ENCODE results near the gene ZNF655. TPM values are rescaled to one million over a fixed set of nuclear protein-coding genes. Genes with fewer than 3 reads are reported as not detected.
"Not testable (repeated sequence)": the region's sequence is repeated elsewhere in the genome, so short reads cannot be mapped to it uniquely, and the experiment has no call there.

Gene ZNF655
- polyA plus RNA-seq, 5 donors = 56.1 to 106 (median 94.2) TPM

- no peak for DNase-seq
These were observed 519 bp upstream of the ZNF655 start for GRCh38 chr7:99557940-99558305.

GRCh38 chr7:99559175-99559915, 903 bp downstream of the ZNF655 start:
- no peak for DNase-seq

DNA sequence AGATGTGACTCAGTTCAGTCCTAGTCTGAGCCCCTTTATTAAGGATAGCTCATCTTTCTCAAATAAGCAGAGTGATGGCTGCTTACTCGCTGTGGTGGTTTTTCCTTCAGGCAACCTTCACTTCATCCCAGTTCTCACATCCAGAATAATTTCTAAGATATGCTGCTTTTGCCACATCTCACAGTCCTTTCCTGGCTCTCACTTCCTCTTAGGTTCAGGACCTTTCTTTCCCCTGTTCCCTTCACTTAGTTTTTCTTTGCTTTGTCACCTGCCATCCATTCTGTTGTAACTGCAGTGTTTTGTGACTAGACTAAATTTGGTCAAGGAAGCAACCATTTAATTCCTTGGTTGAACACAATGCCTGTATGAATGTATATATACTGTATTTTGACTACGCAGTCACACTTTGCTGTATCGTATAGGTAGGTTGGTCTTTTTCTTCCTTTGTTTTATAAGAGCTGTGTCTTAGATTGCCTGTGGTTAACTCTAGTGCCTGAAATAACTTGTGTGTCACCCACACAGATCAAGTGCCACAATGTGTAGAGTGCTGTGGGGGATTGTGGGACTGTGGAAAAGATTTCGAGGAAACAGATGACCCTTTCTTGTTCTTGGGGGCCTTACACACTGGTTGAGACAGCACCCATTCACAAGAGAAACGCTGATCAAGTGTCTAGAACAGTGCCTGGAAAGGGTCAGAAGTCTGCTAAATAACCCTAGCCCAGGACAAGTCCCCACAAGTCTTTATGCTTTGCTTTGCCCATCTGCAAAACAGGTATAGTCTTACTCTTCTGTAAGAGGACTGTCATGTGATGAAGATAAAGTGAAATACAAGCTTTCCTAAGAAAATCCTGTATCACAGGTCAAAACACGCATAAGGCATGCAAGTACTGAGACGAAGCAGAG, 2.6 kb downstream of the ZNF655 start:
- no peak for DNase-seq

DNA sequence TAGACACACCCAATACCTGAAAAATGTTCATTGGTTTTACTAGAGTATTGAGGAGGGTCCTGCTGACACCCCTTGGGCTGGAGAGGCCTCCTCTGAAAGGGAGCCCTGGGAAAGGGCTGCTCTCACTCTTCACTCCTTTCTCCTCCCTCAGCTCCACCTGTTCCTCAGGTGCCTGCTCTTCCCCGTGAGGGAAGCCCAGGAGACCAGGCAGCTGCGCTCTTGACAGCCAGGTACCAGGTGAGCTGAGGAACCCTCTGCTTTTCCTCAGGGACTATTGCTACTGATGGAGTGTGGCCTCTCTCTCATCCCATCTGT, 3.3 kb downstream of the ZNF655 start:
- no peak for DNase-seq

DNA sequence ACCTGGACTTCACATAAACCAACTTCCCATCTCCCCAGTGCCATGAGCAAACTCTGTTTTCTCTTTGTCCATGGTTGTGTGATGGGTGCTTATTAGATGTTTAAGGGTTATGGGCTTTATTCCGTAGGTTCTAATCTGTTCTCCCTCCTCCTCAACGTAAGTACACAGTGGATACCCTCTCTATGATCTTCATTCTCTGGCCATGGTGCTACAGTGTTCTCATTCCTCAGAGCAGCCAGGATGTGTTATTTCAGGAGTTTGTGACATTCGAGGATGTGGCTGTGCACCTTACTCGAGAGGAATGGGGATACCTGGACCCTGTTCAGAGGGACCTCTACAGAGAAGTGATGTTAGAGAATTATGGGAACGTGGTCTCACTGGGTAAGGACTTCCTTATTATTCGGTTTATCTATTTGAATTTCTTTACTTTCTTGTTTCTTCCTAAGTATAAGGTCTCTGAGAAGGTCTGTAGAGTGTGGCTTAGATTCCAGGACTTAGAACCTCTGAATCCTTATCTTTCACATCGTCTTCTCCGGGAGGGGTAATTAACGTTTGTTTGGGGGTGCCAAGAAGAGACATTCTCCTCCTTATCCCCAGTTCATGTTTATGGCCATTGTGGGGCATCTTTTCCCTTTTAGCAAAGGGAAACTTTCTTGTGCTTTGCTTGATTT, 3.8 kb downstream of the ZNF655 start:
- DNase-seq = no peak

DNA sequence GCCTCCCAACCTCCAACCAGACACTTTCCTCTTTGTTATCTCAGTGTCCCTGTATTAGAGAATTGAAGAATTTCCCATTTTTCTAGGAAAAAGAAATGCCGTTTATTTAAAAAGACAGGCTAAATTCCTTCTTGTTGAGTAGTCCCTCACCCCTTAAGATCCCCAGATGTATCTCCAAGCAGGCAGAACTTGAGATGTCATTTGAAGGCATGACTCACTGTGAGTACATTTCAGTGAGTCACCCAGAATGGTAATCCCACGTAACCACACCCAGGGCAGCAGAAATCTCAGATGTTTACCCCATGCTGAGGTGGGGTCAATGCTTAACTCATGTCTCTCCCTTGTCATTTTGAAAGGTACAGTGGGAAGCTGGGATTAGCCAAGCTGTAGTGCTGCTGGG, 4.4 kb downstream of the ZNF655 start:
- DNase-seq = no peak

DNA sequence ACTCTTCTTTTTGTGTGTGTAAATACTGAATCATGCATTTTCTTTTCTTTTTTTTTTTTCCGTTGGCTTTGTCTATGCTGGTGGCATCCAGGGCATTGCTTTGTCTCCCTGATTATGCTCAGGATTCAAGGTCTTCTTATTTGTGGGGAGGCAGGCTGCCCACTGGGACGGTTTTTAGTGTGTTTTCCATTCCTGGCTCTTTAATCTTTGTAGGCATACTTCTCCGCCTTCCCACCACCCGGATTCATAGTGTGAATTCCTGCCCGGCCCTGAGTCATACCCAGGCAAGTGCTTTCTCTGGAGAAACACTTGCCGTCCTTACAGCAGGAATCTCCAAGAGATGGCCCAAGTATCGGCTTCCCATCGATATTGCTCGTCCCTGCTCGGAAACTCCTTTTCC, 5.2 kb downstream of the ZNF655 start:
- DNase-seq = no peak

DNA sequence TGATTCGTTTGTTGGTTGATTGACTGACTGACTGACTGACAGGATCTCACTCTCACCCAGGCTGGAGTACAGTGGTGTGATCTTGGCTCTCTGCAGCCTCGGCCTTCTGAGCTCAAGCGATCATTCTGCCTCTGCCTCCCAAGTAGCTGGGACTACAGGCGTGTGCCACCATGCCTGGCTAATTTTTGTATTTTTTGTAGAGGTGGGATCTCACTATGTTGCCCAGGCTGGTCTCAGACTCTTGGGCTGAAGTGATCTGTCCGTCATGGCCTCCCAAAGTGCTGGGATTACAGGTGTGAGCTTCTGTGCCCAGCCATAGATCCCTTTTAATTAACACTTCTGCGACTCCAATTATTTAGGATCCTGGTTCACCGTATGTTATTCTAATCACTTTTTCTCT, 10.3 kb downstream of the ZNF655 start:
- not testable (repeated sequence) for DNase-seq

DNA sequence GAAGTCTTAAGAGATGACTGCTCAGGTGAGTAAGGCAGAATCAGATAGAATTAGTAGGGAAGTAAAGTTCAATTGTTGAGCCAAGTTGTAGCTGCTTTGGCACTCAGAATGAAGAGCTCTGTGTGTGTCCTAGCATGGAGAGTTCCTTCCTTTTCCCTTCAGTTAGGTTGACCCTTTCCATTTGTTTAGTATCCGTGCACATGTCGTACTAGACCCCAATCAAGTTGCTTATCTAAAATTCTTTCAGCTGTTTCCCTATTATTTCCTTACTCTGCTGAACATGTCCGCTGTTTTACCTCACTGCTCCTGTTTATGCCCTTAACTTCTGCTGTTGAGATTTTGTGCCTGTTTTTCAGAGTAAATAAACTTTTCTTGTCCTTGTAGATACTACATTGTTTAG, 13.3 kb downstream of the ZNF655 start:
- DNase-seq = no peak

DNA sequence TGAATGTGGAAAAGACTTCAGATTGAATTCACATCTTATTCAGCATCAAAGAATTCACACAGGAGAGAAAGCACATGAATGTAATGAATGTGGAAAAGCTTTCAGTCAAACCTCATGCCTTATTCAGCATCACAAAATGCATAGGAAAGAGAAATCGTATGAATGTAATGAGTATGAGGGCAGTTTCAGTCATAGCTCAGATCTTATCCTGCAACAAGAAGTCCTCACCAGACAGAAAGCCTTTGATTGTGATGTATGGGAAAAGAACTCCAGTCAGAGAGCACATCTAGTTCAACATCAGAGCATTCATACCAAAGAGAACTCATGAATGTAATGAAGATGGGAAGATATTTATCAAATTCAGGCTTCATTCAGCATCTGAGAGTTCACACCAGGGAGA, 14.8 kb downstream of the ZNF655 start:
- DNase-seq = no peak

DNA sequence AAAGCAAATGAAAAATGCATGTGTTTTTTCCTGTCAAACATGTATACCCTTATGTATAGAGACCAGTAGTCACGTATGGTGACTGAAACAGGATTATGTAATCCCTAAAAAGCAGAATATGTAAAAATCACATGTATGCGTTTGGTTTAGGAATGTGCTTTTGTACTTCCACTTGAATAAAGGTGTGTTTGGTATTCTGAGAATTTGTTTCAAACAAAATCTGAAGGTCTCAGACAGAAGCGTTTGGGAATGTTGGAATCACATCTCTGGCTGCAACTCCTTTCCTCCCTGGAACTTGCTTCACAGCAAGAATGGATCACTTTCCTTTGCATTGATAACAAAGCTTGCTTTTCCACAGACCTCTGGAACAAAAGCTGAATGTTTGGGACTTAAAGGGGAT, 17.8 kb downstream of the ZNF655 start:
- DNase-seq = no peak

- no peak for DNase-seq
These were observed 21.0 kb downstream of the ZNF655 start for GRCh38 chr7:99579281-99579955.

DNA sequence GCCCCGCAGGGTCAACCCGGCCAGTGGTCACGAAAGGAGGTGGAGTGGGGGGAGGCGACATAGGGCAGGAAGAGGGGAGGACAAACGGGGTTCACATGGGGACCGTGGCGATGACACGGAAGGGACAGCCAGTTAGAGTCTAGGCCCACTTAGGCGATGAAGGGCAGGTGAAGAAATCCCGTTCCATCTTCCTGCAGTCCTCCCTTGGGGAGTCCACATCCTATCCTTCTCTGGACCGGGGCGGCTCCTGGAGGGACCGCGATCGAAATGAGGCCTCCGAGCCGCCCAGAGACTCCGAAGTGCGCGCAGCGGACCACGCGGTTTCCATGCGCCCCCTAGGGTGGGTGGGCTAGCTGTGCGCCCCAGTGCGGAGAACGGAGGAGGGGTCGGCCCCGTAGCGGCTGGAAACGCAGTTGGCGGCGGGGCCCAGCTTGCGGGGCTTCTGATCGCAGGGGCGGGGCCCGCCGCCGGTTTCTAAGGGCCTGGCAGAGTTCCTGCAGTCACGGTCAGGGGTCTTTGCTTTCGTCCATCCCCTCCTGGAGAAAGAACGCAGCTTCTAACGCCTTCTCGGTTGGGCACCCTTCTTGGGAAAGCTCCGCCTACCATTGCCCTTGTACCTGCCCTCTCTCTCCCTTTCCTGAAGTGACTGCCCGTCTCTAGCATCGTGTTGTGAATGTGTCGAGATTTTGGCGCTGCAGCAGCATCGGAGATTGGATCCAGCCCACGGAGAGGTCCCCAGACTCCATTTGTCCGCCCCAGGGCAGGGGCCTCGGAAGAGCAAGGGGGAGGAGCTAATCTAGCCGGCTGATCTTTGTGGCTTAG, 21.7 kb downstream of the ZNF655 start:
- peak; percentile 43 to 56 for DNase-seq

DNA sequence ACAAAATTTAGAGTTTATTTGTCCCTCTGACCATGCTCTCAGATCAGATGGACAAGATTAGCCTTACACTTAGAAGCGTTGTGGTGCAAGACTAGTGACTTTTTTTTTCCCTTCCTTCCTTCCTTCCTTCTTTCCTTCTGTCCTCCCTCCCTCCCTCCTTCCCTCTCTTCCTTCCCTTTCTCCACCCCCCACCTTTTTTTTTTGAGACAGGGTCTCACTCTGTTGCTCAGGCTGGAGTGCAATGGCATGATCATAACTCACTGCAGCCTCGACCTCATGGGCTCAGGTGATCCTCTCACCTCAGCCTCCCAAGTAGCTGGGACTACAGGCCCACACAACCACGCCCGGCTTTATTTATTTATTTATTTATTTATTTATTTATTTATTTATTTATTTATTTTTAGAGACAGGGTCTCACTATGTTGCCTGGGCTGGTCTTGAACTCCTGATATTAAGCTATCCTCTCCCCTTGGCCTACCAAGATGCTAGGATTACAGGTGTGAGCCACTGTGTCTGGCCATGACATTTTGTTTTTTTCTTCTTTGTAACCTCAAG, 22.4 kb downstream of the ZNF655 start:
- DNase-seq = not testable (repeated sequence)

DNA sequence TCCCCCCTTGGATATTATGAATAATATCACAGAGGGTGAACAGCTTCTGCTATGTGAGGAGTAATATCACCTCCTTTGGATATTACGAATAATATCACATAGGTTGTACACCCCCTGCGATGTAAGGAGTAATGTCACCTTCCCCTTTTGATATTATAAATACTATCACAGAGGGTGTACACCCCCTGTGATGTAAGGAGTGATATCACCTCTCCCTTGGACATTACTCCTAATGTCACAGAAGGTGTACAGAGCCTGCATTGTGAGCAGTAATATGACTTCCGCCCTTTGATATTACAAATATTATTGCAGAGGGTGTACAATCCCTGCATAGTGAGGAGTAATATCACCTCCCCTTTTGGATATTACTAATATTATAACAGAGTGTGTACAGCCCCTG, 30.4 kb downstream of the ZNF655 start:
- DNase-seq = no peak

DNA sequence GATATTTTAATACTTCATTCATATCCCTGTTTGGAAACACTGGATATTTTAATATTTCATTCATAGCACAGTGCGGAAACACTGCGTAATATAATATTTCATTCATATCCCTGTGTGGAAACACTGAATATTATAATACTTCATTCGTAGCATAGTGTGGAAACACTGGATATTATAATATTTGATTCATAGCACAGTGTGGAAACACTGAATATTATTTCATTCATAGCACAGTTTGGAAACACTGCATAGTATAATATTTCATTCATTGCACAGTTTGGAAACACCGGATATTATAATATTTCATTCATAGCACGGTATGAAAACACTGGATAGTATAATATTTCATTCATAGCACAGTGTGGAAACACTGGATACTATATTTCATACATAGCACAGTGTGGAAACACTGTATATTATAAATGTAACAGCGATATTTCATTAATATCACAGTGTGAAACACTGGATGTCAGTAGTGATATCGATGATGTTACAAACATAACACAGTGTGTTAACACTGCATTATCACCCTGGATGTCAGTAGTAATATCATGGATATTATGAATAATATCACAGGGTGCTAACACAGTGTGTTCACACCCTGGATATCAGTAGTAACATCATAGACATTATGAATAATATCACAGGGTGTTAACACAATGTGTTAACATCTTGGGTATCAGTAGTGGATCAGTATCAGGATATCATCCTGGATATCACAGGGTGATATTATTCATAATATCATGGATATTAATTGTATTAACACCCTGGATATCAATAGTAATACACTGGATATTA, 36.7 kb downstream of the ZNF655 start:
- no peak for DNase-seq

GRCh38 chr7:99596408-99596955, 38.0 kb downstream of the ZNF655 start:
- no peak for DNase-seq

DNA sequence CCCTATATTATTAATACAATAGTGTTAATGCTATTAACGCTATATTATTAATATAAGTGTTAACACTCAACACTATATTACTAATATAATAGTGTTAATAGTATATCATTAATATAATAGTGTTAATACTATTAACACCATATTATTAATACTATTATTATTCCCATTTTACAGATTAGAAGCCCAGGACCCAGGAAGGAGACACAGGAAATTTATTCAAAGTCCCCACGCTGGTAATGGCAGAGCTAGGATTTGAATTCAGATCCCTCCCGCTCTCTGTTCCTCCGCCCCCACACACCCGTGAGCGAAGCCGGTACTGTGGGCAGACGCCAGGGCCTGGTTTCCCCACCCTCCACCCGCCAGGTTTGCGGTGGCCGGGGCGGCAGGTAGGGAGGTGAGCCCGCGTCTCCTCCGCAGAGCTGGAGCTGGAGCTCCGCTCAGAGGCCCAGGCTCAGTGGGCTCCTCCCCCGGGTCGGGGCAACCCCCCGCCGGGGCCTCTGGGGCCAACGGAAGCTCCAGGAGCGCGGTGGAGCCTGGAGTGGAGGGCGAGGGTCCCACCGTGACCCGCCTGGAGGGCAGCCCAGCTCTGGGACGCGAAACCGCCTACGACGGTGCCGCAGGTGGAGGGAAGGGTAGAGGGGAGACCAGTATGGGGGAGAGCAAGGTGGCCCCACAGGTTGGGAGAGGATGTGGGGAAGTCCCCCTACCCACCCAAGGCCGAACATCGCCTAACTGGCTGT, 39.5 kb downstream of the ZNF655 start, which contains the start of gene TMEM225B:
Gene TMEM225B (plus strand): TSS at position 506 of the 740 bp plus-strand sequence. CDS start 6,122 bp downstream, outside the sequence.
- no peak for DNase-seq

- DNase-seq = no peak
These were observed 41.4 kb downstream of the ZNF655 start for GRCh38 chr7:99599836-99600235.

Measured in right lung (tissue), 5 donors.